Measurements from ENCODE around the gene TGFA. TPM values are rescaled to one million over a fixed set of nuclear protein-coding genes. Genes with fewer than 3 reads are reported as not detected.

The TGFA gene
- total RNA-seq, 1 experiment from 2014 or later, result 27.7 TPM

GRCh38 chr2:70418514-70418913, 135.1 kb downstream of the TGFA start:
- Histone ChIP-seq H3K4me1 (replicated peaks; ENCODE audit: insufficient read depth) (no peaks in the 10 kb centered on the region), H3K27me3 (ENCODE audit: insufficient read depth, low read depth) (no peaks in the 10 kb centered on the region), H3K4me2 (no peak overlapping the region), H3K36me3 (ENCODE audit: low read depth) (no peaks in the 10 kb centered on the region), H3K27ac (no peak overlapping the region), H3K79me2 (ENCODE audit: low read depth) (no peaks in the 10 kb centered on the region), H3K4me3 (no peak overlapping the region), H4K20me1 (ENCODE audit: insufficient read depth) (no peaks in the 10 kb centered on the region), H2AFZ (no peak overlapping the region), H3K9me2 (ENCODE audit: insufficient read depth) (no peaks in the 10 kb centered on the region), H3F3A (ENCODE audit: insufficient read depth, low read depth) (no peaks in the 10 kb centered on the region), H3K9me3 (ENCODE audit: insufficient read depth, low read depth) (0 out of 2 replicates have a peak, but pooled peaks cover 3% of the 10 kb centered on the region)
- ChIA-PET POLR2A (ENCODE audit: unreplicated experiment) (no interaction called here), CTCF (no interaction called here)
- DNase-seq, result no peak
- TF ChIP-seq CTCF (conservative IDR thresholded peaks at IDR 0.05), result no peak
- TF ChIP-seq EZH2 (IDR thresholded peaks at IDR 0.05; ENCODE audit: low read depth), result no peak
- intact Hi-C loops (cut with micrococcal nuclease; ENCODE audit: unreplicated experiment), result no loop called here
- no TSS peak for BruUV-seq (replicated peaks)

GRCh38 chr2:70417011-70417410, 136.6 kb downstream of the TGFA start:
- 0 out of 2 replicates have a peak, but pooled peaks cover 3% of the 10 kb centered on the region for H3K9me3 ChIP-seq (ENCODE audit: insufficient read depth, low read depth)
- no peak overlapping the region for H3K27ac ChIP-seq
- no peak overlapping the region for H3K4me3 ChIP-seq
- BruUV-seq (replicated peaks), result no TSS peak
- ChIA-PET CTCF (no interaction called here), POLR2A (ENCODE audit: unreplicated experiment) (no interaction called here)
- no peaks in the 10 kb centered on the region for H3K9me2 ChIP-seq (ENCODE audit: insufficient read depth)
- intact Hi-C loops (cut with micrococcal nuclease; ENCODE audit: unreplicated experiment), result no loop called here
- no peaks in the 10 kb centered on the region for H4K20me1 ChIP-seq (ENCODE audit: insufficient read depth)
- no peak overlapping the region for H3K4me2 ChIP-seq
- H3K36me3 ChIP-seq (ENCODE audit: low read depth), result no peaks in the 10 kb centered on the region
- no peak for DNase-seq
- H2AFZ ChIP-seq, result no peak overlapping the region
- TF ChIP-seq CTCF (conservative IDR thresholded peaks at IDR 0.05), result no peak
- no peak for TF ChIP-seq EZH2 (IDR thresholded peaks at IDR 0.05; ENCODE audit: low read depth)
- H3F3A ChIP-seq (ENCODE audit: insufficient read depth, low read depth), result no peaks in the 10 kb centered on the region
- H3K27me3 ChIP-seq (ENCODE audit: insufficient read depth, low read depth), result no peaks in the 10 kb centered on the region
- H3K4me1 ChIP-seq (replicated peaks; ENCODE audit: insufficient read depth), result peaks cover under 1% of the 10 kb centered on the region; the same call in 1 of the 2 replicates
- no peaks in the 10 kb centered on the region for H3K79me2 ChIP-seq (ENCODE audit: low read depth)

- Histone ChIP-seq H3K9me2 (ENCODE audit: insufficient read depth) (no peaks in the 10 kb centered on the region), H3K9me3 (ENCODE audit: insufficient read depth, low read depth) (no peaks in the 10 kb centered on the region), H2AFZ (no peak overlapping the region), H3K36me3 (ENCODE audit: low read depth) (no peaks in the 10 kb centered on the region), H3K27ac (no peak overlapping the region), H4K20me1 (ENCODE audit: insufficient read depth) (no peaks in the 10 kb centered on the region), H3K27me3 (ENCODE audit: insufficient read depth, low read depth) (no peaks in the 10 kb centered on the region), H3F3A (ENCODE audit: insufficient read depth, low read depth) (no peaks in the 10 kb centered on the region), H3K4me2 (no peak overlapping the region), H3K4me3 (no peak overlapping the region), H3K79me2 (ENCODE audit: low read depth) (no peaks in the 10 kb centered on the region), H3K4me1 (replicated peaks; ENCODE audit: insufficient read depth) (peaks cover 10% of the 10 kb centered on the region)
- no TSS peak for BruUV-seq (replicated peaks)
- intact Hi-C loops (cut with micrococcal nuclease; ENCODE audit: unreplicated experiment), result no loop called here
- CTCF ChIA-PET, result no interaction called here
- POLR2A ChIA-PET (ENCODE audit: unreplicated experiment), result no interaction called here
- DNase-seq, result no peak
- TF ChIP-seq EZH2 (IDR thresholded peaks at IDR 0.05; ENCODE audit: low read depth) (no peak), CTCF (conservative IDR thresholded peaks at IDR 0.05) (no peak)
Observed at GRCh38 chr2:70412294-70413070, 141.1 kb downstream of the TGFA start.
